Epidermal melanocyte (primary cell): ENCODE measurements around the gene GYPC.

Experiments
- DNase-seq: peaks from one replicate; pipeline ENCODE4 v3.0.0; 2011; ENCODE audit warnings: low spot score; ENCODE audit not compliant: insufficient read length

The GYPC gene

GRCh38 chr2:126649101-126649500 lies 6.9 kb upstream of the GYPC start:
- no peak for DNase-seq

GRCh38 chr2:126650994-126651393 lies 5.0 kb upstream of the GYPC start:
- DNase-seq: no peak

- no peak for DNase-seq
Observed at GRCh38 chr2:126652323-126652891, 3.6 kb upstream of the GYPC start.

GRCh38 chr2:126653109-126653508 lies 2.8 kb upstream of the GYPC start:
- DNase-seq: no peak

GRCh38 chr2:126653761-126654160 lies 2.2 kb upstream of the GYPC start:
- no peak for DNase-seq

- DNase-seq: no peak
Observed at GRCh38 chr2:126655051-126655450, 907 bp upstream of the GYPC start.

- no peak for DNase-seq
Observed at GRCh38 chr2:126656431-126657147, 631 bp downstream of the GYPC start.

GRCh38 chr2:126657148-126657635 lies 1.2 kb downstream of the GYPC start:
- no peak for DNase-seq

- peak; percentile 46 for DNase-seq
Observed at GRCh38 chr2:126657636-126658318, 1.8 kb downstream of the GYPC start.

GRCh38 chr2:126658319-126658904 lies 2.5 kb downstream of the GYPC start:
- DNase-seq: no peak

GRCh38 chr2:126658905-126659561 lies 3.1 kb downstream of the GYPC start:
- no peak for DNase-seq

- DNase-seq: no peak
Observed at GRCh38 chr2:126659562-126660467, 3.9 kb downstream of the GYPC start.

GRCh38 chr2:126660971-126661370 lies 5.0 kb downstream of the GYPC start:
- no peak for DNase-seq

GRCh38 chr2:126661702-126662500 lies 5.9 kb downstream of the GYPC start:
- no peak for DNase-seq

GRCh38 chr2:126662621-126663020 lies 6.7 kb downstream of the GYPC start:
- no peak for DNase-seq

GRCh38 chr2:126663184-126663963 lies 7.4 kb downstream of the GYPC start:
- no peak for DNase-seq

GRCh38 chr2:126664234-126664633 lies 8.3 kb downstream of the GYPC start:
- no peak for DNase-seq

- DNase-seq: no peak
Observed at GRCh38 chr2:126664639-126665038, 8.7 kb downstream of the GYPC start.

- DNase-seq: no peak
Observed at GRCh38 chr2:126665483-126665882, 9.5 kb downstream of the GYPC start.
